Choroid plexus epithelial cell (primary cell): ENCODE data around the gene SLC38A10.
A peak's percentile ranks its signal among the peaks of the same experiment; 100 is the strongest.

Source experiments
- DNase-seq: peaks from one replicate; pipeline ENCODE4 v3.0.0-alpha.2; 2010; ENCODE audit warnings: low read depth
- H3K4me3 ChIP-seq: 2 replicates; pipeline ENCODE4 v1.5.1; 2011; ENCODE audit warnings: low read depth, mild to moderate bottlenecking, control low read depth, low read length, moderate library complexity
- CTCF ChIP-seq: conservative IDR thresholded peaks from 2 replicates; pipeline ENCODE4 v1.5.1; 2011; ENCODE audit warnings: low read depth, mild to moderate bottlenecking, control low read depth, inconsistent platforms, low read length, moderate library complexity

The SLC38A10 gene

GRCh38 chr17:81292450-81292849 is 2.7 kb downstream of the SLC38A10 start:
- no peak overlapping the region for H3K4me3 ChIP-seq
- no peak for DNase-seq
- TF ChIP-seq CTCF = no peak

DNA sequence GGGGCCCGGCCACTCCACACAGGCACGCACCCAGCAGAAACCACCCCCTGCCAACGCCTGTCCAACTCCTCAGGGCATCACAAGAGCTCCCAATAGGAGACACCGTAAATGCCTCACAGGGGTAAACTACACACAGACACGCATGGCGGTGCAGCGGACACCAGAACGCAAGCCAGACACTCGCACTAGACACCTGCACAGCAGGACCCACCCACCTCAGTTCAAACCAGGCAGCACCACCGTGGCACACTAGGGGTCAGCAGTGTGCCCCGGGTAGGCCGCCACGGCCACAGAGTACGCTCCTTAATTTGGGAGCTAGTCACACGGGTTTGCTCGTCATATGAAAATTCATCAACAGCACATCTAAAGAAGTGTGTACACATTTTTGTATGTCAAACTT is 3.4 kb downstream of the SLC38A10 start:
- peak; percentile 50 for DNase-seq
- no peak overlapping the region for H3K4me3 ChIP-seq
- peak; percentile 72 for TF ChIP-seq CTCF

DNA sequence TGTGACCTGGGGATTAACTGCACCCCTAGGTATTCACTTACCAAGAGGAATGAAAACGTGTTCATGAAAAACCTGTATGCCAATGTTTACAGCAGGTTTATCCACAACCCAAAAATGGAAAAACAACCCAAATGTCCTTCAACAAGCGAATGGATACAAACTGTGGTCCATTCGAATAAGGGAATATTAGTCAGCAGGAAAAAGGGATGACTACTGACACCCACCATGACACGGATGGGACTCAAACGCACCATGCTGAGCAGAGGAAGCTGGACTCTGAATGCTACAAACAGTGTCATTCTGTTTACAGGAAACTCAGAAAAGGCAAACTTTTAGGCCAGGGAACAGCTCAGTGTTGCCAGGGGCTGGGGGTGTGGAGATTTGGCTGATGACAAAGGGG is 4.9 kb downstream of the SLC38A10 start:
- no peak for TF ChIP-seq CTCF
- H3K4me3 ChIP-seq = no peak overlapping the region

DNA sequence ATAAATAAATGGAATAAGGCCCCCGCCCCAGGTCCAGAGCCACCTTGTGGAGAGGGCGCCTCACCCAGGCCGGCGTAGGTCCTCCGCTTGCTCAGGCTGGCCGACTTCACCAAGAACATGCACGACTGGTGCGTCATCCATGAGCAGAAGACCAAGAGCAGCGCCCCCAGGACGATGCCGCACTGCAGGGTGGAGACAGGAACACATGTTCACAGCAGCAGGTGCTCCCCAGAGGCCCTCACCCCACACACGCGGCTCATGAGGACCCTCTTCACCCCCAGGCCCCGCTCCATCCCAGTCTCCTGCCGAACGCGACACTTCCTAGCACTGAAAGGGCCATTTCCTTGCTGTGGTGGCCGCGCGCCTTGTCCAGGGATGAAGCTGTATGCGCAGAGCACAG is 5.5 kb downstream of the SLC38A10 start:
- no peak for TF ChIP-seq CTCF
- no peak for DNase-seq
- H3K4me3 ChIP-seq = no peak overlapping the region

More for the DNA sequence above, 4.9 kb downstream of the SLC38A10 start:
- no peak for DNase-seq

DNA sequence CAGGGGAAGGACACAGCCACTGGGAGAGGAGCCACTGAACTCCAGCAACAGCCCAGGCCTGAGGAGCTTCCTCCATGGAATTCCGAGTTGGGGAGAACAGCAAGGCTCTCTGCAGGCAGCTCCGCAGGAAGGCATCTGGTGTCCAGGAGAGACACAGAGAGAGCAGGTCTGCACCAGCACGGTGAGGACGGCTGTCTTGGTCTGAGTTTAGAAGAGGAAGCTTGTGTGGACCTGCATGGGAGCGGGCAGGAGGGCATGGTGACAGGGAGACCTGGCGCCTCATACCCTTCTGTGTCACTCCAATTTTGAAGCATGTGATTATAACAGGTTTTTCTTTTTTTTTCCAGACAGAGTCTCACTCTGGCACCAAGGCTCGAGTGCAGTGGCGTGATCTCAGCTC is 6.4 kb downstream of the SLC38A10 start:
- no peak for DNase-seq
- no peak for TF ChIP-seq CTCF
- H3K4me3 ChIP-seq = no peak overlapping the region

GRCh38 chr17:81287741-81288430 is 7.2 kb downstream of the SLC38A10 start:
- no peak overlapping the region for H3K4me3 ChIP-seq
- TF ChIP-seq CTCF = no peak
- no peak for DNase-seq

DNA sequence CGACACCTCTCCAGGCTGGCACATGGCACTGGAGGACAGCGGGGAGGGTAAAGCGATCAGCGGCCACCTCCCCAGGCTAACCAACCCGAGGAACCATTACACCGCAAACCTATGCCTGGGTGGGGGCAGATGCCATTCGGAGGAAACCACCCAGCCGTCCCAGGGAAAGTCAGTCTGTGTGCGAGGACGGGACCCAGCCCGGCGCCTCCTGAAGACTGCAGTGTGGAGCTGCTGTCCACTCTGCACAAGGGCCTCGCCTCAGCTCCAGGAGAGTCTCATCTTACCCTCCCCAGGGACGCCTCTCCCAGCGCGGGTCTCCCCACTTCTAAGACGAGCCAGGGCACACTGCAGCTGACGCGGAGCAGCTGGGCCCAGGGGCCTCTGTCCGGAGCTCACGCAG is 8.0 kb downstream of the SLC38A10 start:
- TF ChIP-seq CTCF = no peak
- DNase-seq = no peak
- H3K4me3 ChIP-seq = no peak overlapping the region
